HepG2 (cell line): Measurements from ENCODE around the gene LST1. TPM values are rescaled to one million over a fixed set of nuclear protein-coding genes. Genes with fewer than 3 reads are reported as not detected.

ENCODE experiments used
- CREM ChIP-seq, 2 experiments: sonication (generic) in 1 of 2; formaldehyde crosslinking in 1 of 2; IDR thresholded peaks; 2 replicates each; pipeline versions ENCODE4 v1.4.0 to v1.6.1; 2016 to 2020; ENCODE audit warnings: antibody characterized with exemption in 1 of 2, mild to moderate bottlenecking in 1 of 2, missing genetic modification reagents in 1 of 2
- FOXJ3 ChIP-seq: sonication (generic); formaldehyde crosslinking; IDR thresholded peaks from 2 replicates; pipeline ENCODE4 v1.4.0; 2020; ENCODE audit warnings: missing genetic modification reagents, mild to moderate bottlenecking, borderline replicate concordance
- GFI1 ChIP-seq: sonication (generic); formaldehyde crosslinking; IDR thresholded peaks from 2 replicates; pipeline ENCODE4 v1.5.0; 2020; ENCODE audit warnings: missing genetic modification reagents, mild to moderate bottlenecking, borderline replicate concordance
- HOXA5 ChIP-seq: sonication (generic); formaldehyde crosslinking; IDR thresholded peaks from 2 replicates; pipeline ENCODE4 v1.4.0; 2020; ENCODE audit warnings: missing genetic modification reagents
- JARID2 ChIP-seq: sonication (generic); formaldehyde crosslinking; IDR thresholded peaks from 2 replicates; pipeline ENCODE4 v1.8.1; 2023; ENCODE audit warnings: missing genetic modification reagents, inconsistent platforms; ENCODE audit not compliant: insufficient replicate concordance
- MIER3 ChIP-seq: IDR thresholded peaks from 2 replicates; pipeline ENCODE4 v1.6.1; 2016; ENCODE audit warnings: missing compliant biosample characterization, borderline replicate concordance
- POLR2AphosphoS5 ChIP-seq: IDR thresholded peaks from 2 replicates; pipeline ENCODE4 v1.6.1; 2012; ENCODE audit warnings: low read depth, low read length
- PTBP1 ChIP-seq: fragments of 200-400 bp; formaldehyde crosslinking; IDR thresholded peaks from 2 replicates; pipeline ENCODE4 v1.6.1; 2018; ENCODE audit warnings: low read length, low read depth; ENCODE audit not compliant: poor library complexity, severe bottlenecking
- SMYD3 ChIP-seq: sonication (generic); formaldehyde crosslinking; IDR thresholded peaks from 2 replicates; pipeline ENCODE4 v1.8.1; 2023; ENCODE audit warnings: mild to moderate bottlenecking, missing genetic modification reagents
- SOX13 ChIP-seq, 3 experiments: fragments of 450-650 bp in 1 of 3; sonication (generic) in 1 of 3; formaldehyde crosslinking in 1 of 3; IDR thresholded peaks in 2 of 3; conservative IDR thresholded peaks in 1 of 3; 2 replicates each; pipeline versions ENCODE4 v1.5.0 to v1.6.1; 2016 to 2020; ENCODE audit warnings: antibody characterized with exemption in 1 of 3, mild to moderate bottlenecking in 1 of 3, missing compliant biosample characterization in 1 of 3, missing genetic modification reagents in 1 of 3, moderate library complexity in 1 of 3
- U2AF1 ChIP-seq: fragments of 200-400 bp; formaldehyde crosslinking; optimal IDR thresholded peaks from 2 replicates; pipeline ENCODE3; 2017; ENCODE audit warnings: mild to moderate bottlenecking, low read depth, low read length
- YEATS2 ChIP-seq: sonication (generic); formaldehyde crosslinking; IDR thresholded peaks from 2 replicates; pipeline ENCODE4 v1.4.0; 2020; ENCODE audit warnings: missing genetic modification reagents, borderline replicate concordance
- ZNF83 ChIP-seq: sonication (generic); formaldehyde crosslinking; IDR thresholded peaks from 2 replicates; pipeline ENCODE4 v1.4.0; 2020; ENCODE audit warnings: missing genetic modification reagents, mild to moderate bottlenecking, borderline replicate concordance
- ZSCAN12 ChIP-seq: sonication (generic); formaldehyde crosslinking; IDR thresholded peaks from 2 replicates; pipeline ENCODE4 v1.9.0; 2021; ENCODE audit warnings: mild to moderate bottlenecking, missing genetic modification reagents
- polyA plus RNA-seq, 8 experiments: library from polyadenylated mRNA; depleted of rRNA in 3 of 8; stranded (reverse) in 7 of 8; unstranded in 1 of 8; fragments of >200 nt; fragmentation: Illumina TruSeq in 4 of 8; extraction: Trizol in 4 of 8; gene quantifications; 2 replicates each; pipeline versions ENCODE4 v1.2.1 to v1.2.3, GENCODE V29; 2011 to 2016; ENCODE audit warnings: low read depth in 4 of 8, missing spikeins in 1 of 8, mixed read lengths in 1 of 8; ENCODE audit not compliant: insufficient read depth in 1 of 8
- total RNA-seq, 5 experiments: library from RNA; depleted of rRNA; stranded (reverse); fragments of >200 nt; fragmentation: Illumina TruSeq; extraction: Trizol; gene quantifications; 2 replicates each; pipeline ENCODE4 v1.2.3, GENCODE V29; 2016; ENCODE audit warnings: low read depth in 1 of 5
- TF ChIP-seq, protein P1 (sequence below): sonication (generic); formaldehyde crosslinking; IDR thresholded peaks from 2 replicates; pipeline ENCODE4 v1.9.0; 2021; ENCODE audit warnings: mild to moderate bottlenecking, missing genetic modification reagents
- TF ChIP-seq, protein P2 (sequence below): sonication (generic); formaldehyde crosslinking; IDR thresholded peaks from 2 replicates; pipeline ENCODE4 v1.5.0; 2020; ENCODE audit warnings: missing genetic modification reagents
- TF ChIP-seq, protein P3 (sequence below): sonication (generic); formaldehyde crosslinking; IDR thresholded peaks from 2 replicates; pipeline ENCODE4 v1.5.1; 2020; ENCODE audit warnings: missing genetic modification reagents, mild to moderate bottlenecking, borderline replicate concordance

LST1 gene
- total and polyA plus RNA-seq, 2 of the 13 experiments (the other 11 are each of a cell fraction or from before 2014, with no cell fraction given), result not detected

DNA sequence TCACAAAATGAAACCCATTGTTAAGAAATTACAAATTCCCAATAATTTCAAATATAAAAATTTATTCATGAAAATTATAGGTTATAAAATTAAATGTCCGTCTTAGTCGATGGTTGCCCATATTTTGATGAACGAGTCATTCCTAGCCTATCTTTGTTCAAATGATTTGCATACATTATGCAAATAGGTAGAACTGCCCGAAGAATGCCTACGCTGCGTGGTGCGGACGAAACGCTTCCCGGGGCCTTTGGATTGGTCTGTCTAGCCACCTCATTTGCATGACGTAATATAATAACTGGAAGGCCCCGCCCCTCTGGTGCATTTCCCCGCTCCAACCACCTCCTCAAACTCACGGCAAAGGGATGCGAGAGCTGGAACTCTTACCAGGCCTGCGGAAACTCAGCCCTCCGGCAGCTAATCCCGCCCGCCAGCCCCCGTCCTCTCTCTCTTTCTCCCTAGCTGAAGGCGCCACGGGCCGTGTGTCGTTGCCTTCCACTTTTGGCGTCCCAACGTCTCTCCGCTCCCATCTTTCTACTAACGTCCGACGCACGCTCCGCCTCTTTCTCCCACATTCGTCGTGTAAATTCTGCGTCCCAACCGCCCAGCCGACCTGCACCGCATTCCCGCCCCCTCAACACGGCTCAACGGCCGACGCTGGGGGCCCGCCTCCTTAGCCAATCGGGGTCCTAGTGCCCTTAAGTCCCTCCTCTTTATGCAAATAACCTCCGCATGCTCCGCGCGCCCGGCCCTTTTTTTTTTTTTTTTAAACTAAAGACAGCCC, 33.9 kb downstream of the LST1 start (continued):
- TF ChIP-seq JARID2 (CRISPR knock-in tag) (no peak), SMYD3 (CRISPR knock-in tag) (peak; percentile 99), U2AF1 (no peak), SOX13 (IDR thresholded peaks at IDR 0.05) (0 out of 2 replicates have a peak, but pooled peaks have one; percentile 17), SOX13 (CRISPR knock-in tag; conservative IDR thresholded peaks at IDR 0.05 in 1 of 2, IDR thresholded peaks at IDR 0.05 in 1 of 2) (peak in 1 of 2 experiments; percentile 27; a peak in 1 of 4 replicates), GFI1 (CRISPR knock-in tag) (peak; percentile 52), ZSCAN12 (CRISPR knock-in tag) (no peak), HOXA5 (CRISPR knock-in tag) (0 out of 2 replicates have a peak, but pooled peaks have one; percentile 9), PTBP1 (no peak), MIER3 (CRISPR knock-in tag) (no peak), FOXJ3 (CRISPR knock-in tag) (no peak), POLR2AphosphoS5 (peak; percentile 81), CREM (IDR thresholded peaks at IDR 0.05) (peak; percentile 92), CREM (CRISPR knock-in tag; IDR thresholded peaks at IDR 0.05) (no peak), ZNF83 (CRISPR knock-in tag) (no peak), YEATS2 (peak; percentile 6; the same call in 1 of the 2 replicates)
- TF ChIP-seq, protein P1, sequence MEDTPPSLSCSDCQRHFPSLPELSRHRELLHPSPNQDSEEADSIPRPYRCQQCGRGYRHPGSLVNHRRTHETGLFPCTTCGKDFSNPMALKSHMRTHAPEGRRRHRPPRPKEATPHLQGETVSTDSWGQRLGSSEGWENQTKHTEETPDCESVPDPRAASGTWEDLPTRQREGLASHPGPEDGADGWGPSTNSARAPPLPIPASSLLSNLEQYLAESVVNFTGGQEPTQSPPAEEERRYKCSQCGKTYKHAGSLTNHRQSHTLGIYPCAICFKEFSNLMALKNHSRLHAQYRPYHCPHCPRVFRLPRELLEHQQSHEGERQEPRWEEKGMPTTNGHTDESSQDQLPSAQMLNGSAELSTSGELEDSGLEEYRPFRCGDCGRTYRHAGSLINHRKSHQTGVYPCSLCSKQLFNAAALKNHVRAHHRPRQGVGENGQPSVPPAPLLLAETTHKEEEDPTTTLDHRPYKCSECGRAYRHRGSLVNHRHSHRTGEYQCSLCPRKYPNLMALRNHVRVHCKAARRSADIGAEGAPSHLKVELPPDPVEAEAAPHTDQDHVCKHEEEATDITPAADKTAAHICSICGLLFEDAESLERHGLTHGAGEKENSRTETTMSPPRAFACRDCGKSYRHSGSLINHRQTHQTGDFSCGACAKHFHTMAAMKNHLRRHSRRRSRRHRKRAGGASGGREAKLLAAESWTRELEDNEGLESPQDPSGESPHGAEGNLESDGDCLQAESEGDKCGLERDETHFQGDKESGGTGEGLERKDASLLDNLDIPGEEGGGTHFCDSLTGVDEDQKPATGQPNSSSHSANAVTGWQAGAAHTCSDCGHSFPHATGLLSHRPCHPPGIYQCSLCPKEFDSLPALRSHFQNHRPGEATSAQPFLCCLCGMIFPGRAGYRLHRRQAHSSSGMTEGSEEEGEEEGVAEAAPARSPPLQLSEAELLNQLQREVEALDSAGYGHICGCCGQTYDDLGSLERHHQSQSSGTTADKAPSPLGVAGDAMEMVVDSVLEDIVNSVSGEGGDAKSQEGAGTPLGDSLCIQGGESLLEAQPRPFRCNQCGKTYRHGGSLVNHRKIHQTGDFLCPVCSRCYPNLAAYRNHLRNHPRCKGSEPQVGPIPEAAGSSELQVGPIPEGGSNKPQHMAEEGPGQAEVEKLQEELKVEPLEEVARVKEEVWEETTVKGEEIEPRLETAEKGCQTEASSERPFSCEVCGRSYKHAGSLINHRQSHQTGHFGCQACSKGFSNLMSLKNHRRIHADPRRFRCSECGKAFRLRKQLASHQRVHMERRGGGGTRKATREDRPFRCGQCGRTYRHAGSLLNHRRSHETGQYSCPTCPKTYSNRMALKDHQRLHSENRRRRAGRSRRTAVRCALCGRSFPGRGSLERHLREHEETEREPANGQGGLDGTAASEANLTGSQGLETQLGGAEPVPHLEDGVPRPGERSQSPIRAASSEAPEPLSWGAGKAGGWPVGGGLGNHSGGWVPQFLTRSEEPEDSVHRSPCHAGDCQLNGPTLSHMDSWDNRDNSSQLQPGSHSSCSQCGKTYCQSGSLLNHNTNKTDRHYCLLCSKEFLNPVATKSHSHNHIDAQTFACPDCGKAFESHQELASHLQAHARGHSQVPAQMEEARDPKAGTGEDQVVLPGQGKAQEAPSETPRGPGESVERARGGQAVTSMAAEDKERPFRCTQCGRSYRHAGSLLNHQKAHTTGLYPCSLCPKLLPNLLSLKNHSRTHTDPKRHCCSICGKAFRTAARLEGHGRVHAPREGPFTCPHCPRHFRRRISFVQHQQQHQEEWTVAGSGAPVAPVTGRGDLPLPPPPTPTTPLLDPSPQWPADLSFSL (CRISPR knock-in tag), result no peak
- TF ChIP-seq, protein P2, sequence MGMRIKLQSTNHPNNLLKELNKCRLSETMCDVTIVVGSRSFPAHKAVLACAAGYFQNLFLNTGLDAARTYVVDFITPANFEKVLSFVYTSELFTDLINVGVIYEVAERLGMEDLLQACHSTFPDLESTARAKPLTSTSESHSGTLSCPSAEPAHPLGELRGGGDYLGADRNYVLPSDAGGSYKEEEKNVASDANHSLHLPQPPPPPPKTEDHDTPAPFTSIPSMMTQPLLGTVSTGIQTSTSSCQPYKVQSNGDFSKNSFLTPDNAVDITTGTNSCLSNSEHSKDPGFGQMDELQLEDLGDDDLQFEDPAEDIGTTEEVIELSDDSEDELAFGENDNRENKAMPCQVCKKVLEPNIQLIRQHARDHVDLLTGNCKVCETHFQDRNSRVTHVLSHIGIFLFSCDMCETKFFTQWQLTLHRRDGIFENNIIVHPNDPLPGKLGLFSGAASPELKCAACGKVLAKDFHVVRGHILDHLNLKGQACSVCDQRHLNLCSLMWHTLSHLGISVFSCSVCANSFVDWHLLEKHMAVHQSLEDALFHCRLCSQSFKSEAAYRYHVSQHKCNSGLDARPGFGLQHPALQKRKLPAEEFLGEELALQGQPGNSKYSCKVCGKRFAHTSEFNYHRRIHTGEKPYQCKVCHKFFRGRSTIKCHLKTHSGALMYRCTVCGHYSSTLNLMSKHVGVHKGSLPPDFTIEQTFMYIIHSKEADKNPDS (CRISPR knock-in tag), result no peak
- TF ChIP-seq, protein P3, sequence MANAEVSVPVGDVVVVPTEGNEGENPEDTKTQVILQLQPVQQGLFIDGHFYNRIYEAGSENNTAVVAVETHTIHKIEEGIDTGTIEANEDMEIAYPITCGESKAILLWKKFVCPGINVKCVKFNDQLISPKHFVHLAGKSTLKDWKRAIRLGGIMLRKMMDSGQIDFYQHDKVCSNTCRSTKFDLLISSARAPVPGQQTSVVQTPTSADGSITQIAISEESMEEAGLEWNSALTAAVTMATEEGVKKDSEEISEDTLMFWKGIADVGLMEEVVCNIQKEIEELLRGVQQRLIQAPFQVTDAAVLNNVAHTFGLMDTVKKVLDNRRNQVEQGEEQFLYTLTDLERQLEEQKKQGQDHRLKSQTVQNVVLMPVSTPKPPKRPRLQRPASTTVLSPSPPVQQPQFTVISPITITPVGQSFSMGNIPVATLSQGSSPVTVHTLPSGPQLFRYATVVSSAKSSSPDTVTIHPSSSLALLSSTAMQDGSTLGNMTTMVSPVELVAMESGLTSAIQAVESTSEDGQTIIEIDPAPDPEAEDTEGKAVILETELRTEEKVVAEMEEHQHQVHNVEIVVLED (CRISPR knock-in tag), result peak; percentile 95
